Measurements from ENCODE around the gene MLLT3. TPM values are rescaled to one million over a fixed set of nuclear protein-coding genes. Genes with fewer than 3 reads are reported as not detected.

Gene MLLT3
- total and polyA plus RNA-seq, 10 donors = 2.8 to 15.2 (median 10.6) TPM

- H3K4me3 ChIP-seq = no peak overlapping the region
- peaks cover 0 to 10% (median 0%) of the 10 kb centered on the region in 6 donors for H3K36me3 ChIP-seq
- TF ChIP-seq POLR2A (IDR thresholded peaks at IDR 0.05) (no peak), CTCF (IDR thresholded peaks at IDR 0.05 in 8 of 11, conservative IDR thresholded peaks at IDR 0.05 in 3 of 11) (no peak), POLR2AphosphoS5 (IDR thresholded peaks at IDR 0.05) (no peak)
- no peak for DNase-seq
- intact Hi-C loops (cut with DNase I; ENCODE audit: low total_unique reads) = no loop called here
- H3K4me1 ChIP-seq = peaks cover 0 to under 1% (median 0%) of the 10 kb centered on the region in 6 donors
- no peak overlapping the region for H3K27ac ChIP-seq
- no peaks in the 10 kb centered on the region for H3K27me3 ChIP-seq (replicated peaks in 1 of 7)
- H3K9me3 ChIP-seq = no peaks in the 10 kb centered on the region
Observed at GRCh38 chr9:20414150-20414549, 208.1 kb downstream of the MLLT3 start.

- H3K4me1 ChIP-seq = peaks cover 0 to 12% (median 0%) of the 10 kb centered on the region in 6 donors
- no peak overlapping the region for H3K4me3 ChIP-seq
- intact Hi-C loops (cut with DNase I; ENCODE audit: low total_unique reads) = no loop called here
- H3K9me3 ChIP-seq = no peaks in the 10 kb centered on the region
- peaks cover 0 to 10% (median 0%) of the 10 kb centered on the region in 6 donors for H3K36me3 ChIP-seq
- no peak for DNase-seq
- no peaks in the 10 kb centered on the region for H3K27me3 ChIP-seq (replicated peaks in 1 of 7)
- no peak for TF ChIP-seq CTCF (IDR thresholded peaks at IDR 0.05 in 8 of 11, conservative IDR thresholded peaks at IDR 0.05 in 3 of 11)
- TF ChIP-seq POLR2A (IDR thresholded peaks at IDR 0.05) = no peak
- no peak for TF ChIP-seq POLR2AphosphoS5 (IDR thresholded peaks at IDR 0.05)
- H3K27ac ChIP-seq = no peak overlapping the region
Observed at GRCh38 chr9:20409321-20410092, 212.8 kb downstream of the MLLT3 start.

- Histone ChIP-seq H3K4me1 (peaks cover 0 to 12% (median 0%) of the 10 kb centered on the region in 6 donors), H3K9me3 (no peaks in the 10 kb centered on the region), H3K36me3 (peaks cover 0 to 4% (median 0%) of the 10 kb centered on the region in 6 donors), H3K4me3 (no peak overlapping the region), H3K27ac (no peak overlapping the region), H3K27me3 (replicated peaks in 1 of 7) (no peaks in the 10 kb centered on the region)
- DNase-seq = no peak
- WGBS, 5 donors = 42 to 51% (median 46%) methylated on average over 4 of the region's 4 CpGs
- intact Hi-C loops (cut with DNase I; ENCODE audit: low total_unique reads) = no loop called here
- no peak for TF ChIP-seq POLR2A (IDR thresholded peaks at IDR 0.05)
- TF ChIP-seq CTCF (IDR thresholded peaks at IDR 0.05 in 8 of 11, conservative IDR thresholded peaks at IDR 0.05 in 3 of 11) = no peak
- TF ChIP-seq POLR2AphosphoS5 (IDR thresholded peaks at IDR 0.05) = no peak
Observed at GRCh38 chr9:20408513-20408912, 213.8 kb downstream of the MLLT3 start.

- DNase-seq = no peak
- TF ChIP-seq POLR2AphosphoS5 (IDR thresholded peaks at IDR 0.05) (no peak), CTCF (IDR thresholded peaks at IDR 0.05 in 8 of 11, conservative IDR thresholded peaks at IDR 0.05 in 3 of 11) (no peak), POLR2A (IDR thresholded peaks at IDR 0.05) (no peak)
- Histone ChIP-seq H3K27me3 (replicated peaks in 1 of 7) (no peaks in the 10 kb centered on the region), H3K27ac (no peak overlapping the region), H3K9me3 (no peaks in the 10 kb centered on the region), H3K4me3 (no peak overlapping the region), H3K4me1 (peaks cover 0 to 12% (median 0%) of the 10 kb centered on the region in 6 donors), H3K36me3 (no peaks in the 10 kb centered on the region)
- intact Hi-C loops (cut with DNase I; ENCODE audit: low total_unique reads) = no loop called here
Observed at GRCh38 chr9:20407013-20407412, 215.3 kb downstream of the MLLT3 start.

Measured in spleen (tissue), 11 donors.